Activated naive CD8-positive, alpha-beta T cell treated with anti-CD3 and anti-CD28 coated beads, Interleukin-2, amount 50 U/mL, for 16 hours (primary cell): Measurements from ENCODE around the gene USP24.

Experiments used
- DNase-seq: peaks from one replicate; pipeline ENCODE4 v3.0.0-alpha.2; 2020; ENCODE audit warnings: low read depth, low spot score

The USP24 gene

GRCh38 chr1:55067914-55068313 lies 147.2 kb downstream of the USP24 start:
- no peak for DNase-seq

DNA sequence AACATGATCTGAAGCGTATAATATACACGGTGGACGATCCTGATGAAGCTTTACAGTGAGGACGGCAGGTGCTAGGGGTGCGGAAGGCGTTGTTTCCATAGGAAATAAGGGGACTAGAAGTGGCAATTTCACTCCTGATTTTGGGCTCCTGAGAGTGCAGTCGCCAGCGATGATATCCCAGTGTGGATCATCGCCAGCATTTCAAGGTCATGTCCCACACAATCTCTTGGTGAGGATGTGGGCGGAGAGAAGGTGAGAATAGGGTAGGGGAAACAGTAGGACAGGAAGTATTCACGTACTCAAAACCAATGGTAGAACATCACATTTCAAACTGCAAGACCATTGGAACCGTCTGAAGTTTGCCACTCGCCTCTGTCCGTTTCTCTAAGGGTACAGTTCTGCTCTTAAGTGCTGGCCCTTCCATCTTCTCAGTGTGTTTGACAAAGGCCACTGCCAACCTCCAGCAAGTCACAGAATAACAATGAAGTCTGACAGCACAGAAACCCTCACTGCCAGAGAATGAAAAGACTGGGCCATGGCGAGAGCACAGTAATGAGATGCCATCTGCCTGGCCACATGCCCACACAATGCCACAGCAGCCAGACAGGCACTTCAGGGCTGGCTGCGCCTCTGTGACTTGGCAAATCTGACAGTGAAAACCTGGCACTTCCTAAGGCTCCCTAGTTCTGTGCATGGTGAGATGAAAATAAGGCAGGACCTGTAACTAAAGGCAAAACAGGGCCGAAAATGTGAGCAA lies 148.0 kb downstream of the USP24 start:
- DNase-seq: no peak

DNA sequence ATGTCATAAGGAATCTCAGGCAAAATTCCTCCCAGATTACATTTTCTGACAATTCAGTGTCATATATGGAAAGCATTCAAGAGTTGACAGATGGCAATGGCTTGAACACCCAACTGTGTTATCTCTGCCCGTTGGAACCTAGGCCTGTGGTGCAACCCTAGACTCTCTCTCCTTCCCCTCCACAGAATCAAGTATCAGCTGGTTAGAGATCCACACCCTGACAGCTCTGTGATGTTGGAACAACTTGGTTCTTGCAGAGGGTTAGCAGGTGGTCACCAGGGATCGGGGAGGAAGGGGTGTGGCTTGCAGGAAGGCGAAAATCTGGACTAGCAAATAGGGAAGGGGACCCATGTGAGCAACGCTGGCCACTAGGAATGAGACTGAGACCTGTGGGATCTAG lies 149.5 kb downstream of the USP24 start:
- DNase-seq: no peak

DNA sequence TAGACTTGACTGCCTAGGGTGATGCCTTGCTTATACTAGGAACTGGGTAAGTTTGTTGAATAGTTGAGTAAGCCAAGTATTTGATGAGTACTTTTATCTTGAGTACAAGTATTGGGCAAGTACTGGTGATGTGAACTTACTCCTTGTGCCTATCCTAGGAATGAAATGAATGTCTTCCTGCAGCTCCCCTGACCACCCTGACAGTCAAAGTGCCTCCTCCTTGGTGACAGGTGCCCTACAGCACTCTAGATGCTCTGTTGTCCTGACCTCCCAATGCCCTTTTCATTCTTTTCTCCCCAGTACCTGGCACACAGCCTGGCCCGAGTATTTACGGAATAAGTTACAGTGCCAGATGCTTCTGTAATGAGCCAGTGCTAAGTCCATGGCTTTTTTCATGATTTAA lies 150.3 kb downstream of the USP24 start:
- no peak for DNase-seq

DNA sequence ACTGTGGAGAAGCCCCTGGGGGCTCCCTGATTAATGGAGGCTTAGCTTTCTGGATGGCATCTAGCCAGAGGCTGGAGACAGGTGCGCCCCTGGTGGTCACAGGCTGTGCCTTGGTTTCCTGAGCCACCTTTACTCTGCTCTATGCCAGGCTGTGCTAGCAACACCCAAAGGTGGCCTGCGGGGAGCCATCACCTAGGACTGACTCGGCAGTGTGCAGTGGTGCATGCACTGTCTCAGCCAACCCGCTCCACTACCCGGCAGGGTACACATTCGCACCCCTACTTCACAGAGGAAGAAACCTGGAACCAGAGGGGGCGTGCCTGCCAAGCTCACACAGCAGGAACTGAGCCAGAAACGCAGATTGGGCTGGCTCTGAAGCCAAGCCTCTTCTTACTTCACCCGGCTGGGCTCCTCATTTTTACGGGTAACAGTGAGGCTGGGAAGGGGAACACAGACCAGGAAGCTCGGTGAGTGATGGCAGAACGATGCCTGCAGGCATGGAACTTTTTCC lies 151.0 kb downstream of the USP24 start:
- no peak for DNase-seq

DNA sequence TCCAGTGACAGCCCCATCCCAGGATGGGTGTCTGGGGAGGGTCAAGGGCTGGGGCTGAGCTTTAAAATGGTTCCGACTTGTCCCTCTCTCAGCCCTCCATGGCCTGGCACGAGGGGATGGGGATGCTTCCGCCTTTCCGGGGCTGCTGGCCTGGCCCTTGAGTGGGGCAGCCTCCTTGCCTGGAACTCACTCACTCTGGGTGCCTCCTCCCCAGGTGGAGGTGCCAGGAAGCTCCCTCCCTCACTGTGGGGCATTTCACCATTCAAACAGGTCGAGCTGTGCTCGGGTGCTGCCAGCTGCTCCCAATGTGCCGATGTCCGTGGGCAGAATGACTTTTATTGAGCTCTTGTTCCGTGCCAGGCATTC lies 151.6 kb downstream of the USP24 start:
- no peak for DNase-seq

DNA sequence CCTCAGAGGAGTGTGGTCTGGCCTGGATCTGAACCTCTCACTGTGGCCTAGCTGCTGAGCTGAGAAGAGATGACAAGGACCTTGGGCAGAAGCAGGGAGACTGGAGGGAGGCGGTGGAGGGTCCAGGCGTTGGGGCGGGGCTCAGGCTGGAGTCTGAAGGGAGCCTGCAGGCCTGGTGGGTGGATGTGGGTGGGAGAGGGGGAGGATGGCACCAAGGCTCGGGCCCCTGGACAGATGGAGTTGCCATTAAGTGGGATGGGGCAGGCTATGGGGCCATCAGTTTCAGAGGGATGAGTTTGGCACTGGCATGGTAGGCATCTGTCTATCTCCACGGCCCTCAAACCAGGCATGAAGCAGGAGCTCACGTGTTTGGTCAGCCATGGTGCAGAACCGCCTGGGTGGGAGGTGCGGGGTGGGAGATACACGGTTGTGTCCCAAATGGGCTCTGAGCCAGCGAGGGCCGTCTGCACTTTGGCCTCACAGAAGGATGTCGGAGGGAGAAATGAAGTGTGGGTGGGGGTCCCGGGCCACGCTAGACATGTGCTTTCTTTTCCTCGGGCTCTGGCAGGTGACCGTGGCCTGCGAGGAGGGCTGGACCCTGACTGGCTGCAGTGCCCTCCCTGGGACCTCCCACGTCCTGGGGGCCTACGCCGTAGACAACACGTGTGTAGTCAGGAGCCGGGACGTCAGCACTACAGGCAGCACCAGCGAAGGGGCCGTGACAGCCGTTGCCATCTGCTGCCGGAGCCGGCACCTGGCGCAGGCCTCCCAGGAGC lies 152.2 kb downstream of the USP24 start:
- no peak for DNase-seq

- DNase-seq: no peak
Measured at GRCh38 chr1:55061706-55062321, 153.3 kb downstream of the USP24 start.

DNA sequence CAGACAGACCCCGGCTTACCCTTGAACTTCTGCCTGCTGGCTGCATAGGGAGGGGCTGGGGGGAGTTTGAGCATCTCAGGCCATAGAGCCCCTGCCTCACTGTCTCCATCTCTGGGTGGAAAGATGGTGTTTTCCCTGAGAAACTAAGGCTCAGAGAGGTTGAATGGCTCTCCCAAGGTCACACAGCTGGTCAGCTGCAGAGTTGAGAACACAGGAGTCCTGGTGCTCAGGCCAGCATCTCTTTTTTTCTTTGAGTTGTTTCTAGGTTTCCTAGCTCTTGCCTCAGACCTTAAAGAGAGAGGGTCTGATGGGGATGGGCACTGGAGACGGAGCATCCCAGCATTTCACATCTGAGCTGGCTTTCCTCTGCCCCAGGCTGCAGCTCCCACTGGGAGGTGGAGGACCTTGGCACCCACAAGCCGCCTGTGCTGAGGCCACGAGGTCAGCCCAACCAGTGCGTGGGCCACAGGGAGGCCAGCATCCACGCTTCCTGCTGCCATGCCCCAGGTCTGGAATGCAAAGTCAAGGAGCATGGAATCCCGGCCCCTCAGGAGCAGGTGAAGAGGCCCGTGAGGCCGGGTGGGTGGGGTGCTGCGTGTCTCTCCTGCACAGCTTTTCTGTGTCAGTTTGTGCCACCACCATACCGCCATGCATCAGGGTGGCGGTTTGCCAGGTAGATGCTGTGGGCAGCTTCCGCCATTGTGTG lies 154.0 kb downstream of the USP24 start:
- no peak for DNase-seq

DNA sequence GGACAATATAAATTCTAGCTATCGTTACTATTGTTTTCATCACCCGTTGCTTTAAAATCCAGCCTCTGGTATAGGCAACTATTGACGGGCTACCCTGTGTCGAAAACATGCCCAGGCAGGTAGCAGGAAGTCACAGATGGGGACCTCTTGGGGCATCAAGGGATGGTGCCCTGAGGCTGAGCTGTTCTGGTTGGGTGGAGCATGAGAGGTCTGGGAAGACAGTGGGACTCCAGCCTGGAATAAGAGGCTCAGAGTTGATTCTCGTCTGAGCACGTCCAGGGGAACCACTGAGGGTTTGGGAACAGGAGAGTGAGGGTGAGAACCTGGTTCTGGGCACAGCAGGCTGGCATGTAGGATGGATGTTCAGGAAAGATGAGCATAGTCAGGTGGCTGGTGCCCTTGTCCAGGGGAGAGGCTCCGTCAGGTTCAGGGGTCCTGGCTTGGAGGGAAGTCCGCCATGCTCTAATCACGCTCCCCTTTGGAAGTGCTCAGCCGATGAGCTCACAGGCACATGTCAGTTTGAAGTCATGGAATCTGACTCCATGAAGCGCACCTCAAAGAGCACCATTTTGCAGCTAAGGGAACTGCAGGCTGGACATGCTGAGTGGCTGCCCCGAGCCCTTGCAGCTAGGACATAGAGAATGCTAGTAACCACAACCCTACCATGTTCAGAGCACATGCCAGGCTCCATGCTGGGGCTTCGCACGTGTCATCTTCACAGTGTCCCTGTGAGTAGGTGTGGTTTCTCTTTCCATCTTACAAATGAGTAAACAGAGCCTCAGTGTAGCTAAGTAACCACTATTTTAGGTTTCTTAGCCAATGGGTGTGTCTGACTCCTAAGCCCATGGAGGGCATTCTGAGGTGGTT lies 154.8 kb downstream of the USP24 start:
- no peak for DNase-seq

- DNase-seq: no peak
Measured at GRCh38 chr1:55059302-55060132, 155.6 kb downstream of the USP24 start.

- no peak for DNase-seq
Measured at GRCh38 chr1:55057956-55058298, 157.2 kb downstream of the USP24 start.

GRCh38 chr1:55057270-55057955 lies 157.8 kb downstream of the USP24 start:
- no peak for DNase-seq

- no peak for DNase-seq
Measured at GRCh38 chr1:55056632-55056992, 158.6 kb downstream of the USP24 start.

GRCh38 chr1:55055951-55056631 lies 159.1 kb downstream of the USP24 start:
- no peak for DNase-seq

DNA sequence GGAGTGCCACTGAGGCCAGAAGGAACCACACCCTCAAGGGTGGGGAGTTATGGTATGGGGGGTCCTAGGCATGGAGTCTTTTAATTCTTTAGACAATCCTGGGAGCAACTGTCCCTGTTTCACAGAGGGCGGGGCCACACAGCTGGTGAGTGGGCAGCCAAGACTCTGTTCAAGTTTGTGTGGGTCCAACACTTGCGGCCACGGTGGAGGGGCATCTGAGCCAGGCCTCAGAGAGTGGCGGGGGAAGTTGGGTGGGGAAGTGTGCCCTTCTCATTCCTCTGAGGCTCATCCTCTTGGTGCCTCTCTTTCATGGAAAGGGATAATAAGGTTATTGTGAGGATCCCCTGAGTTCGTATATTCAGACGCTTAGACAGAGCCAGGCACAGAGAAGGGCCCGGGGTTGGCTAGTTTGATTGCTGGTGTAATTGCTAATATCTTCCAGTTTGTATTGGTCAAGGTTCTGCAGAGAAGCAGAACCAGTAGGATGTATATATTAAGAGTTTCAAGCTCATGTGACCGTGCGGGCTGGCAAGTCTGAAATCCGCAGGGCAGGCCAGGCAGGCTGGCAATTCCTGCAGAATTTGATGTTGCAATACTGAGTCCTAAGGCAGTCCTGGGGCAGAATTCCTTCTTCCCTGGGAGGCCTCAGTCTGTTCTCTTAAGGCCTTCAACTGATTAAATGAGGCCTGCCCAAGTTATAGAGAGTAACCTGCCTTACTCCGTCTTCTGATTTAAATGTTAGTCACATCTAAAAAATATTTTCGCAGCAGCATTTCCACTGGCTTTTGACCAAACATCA lies 159.9 kb downstream of the USP24 start:
- DNase-seq: no peak

GRCh38 chr1:55054396-55054795 lies 160.8 kb downstream of the USP24 start:
- no peak for DNase-seq

DNA sequence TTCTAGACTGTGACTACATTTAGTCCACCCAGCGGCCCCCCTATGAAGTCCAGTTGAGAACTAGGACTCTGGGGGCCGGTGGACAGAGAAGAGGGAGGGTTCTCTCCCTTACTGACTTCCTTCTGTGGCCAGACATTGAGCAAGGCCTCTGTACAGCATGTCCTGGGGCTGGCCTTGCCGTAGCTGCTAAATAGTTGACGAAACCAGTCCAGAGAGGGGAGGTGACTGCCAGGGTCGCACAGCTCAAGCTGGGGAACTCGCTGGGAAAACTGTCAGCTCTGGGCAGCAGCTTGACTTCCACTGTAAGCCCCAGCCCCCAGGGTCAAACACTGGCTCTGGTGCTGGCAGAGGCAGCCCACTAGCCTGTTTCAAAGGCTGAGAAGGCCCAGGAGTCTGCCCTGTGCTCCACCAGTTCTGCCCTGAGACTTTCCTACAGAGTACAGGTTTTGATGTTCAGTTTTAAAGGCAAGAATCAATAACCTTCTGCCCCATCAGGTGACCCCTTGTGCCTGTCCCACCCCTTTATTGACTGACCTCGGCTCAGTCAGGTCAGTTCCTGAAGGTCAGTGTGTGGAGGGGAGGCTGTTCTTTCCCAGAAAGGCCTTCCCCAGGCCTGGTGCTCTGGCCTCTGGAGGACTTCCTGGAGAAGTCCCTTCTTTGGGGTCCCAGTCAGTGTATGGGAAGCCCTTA lies 161.8 kb downstream of the USP24 start:
- DNase-seq: no peak
